H9 (cell line): ENCODE measurements around the gene OR2H1. TPM values are rescaled to one million over a fixed set of nuclear protein-coding genes. Genes with fewer than 3 reads are reported as not detected.

Source experiments
- DNase-seq: peaks from one replicate; pipeline ENCODE4 v3.0.0-alpha.2; 2017
- H2AFZ ChIP-seq: one replicate; pipeline ENCODE4 v1.6.1; 2013; ENCODE audit warnings: mild to moderate bottlenecking, low read length, control low read depth, moderate library complexity
- H2AK5ac ChIP-seq: 2 replicates; pipeline ENCODE4 v1.6.1; 2013; ENCODE audit warnings: low read length, control low read depth, mixed read lengths; ENCODE audit not compliant: insufficient read length
- H2BK120ac ChIP-seq: one replicate; pipeline ENCODE4 v1.6.1; 2013; ENCODE audit warnings: low read depth, mild to moderate bottlenecking, low read length, control low read depth, inconsistent platforms; ENCODE audit not compliant: poor library complexity, severe bottlenecking
- H2BK12ac ChIP-seq: 2 replicates; pipeline ENCODE4 v1.6.1; 2013; ENCODE audit warnings: low read length, control low read depth, mixed read lengths, low read depth; ENCODE audit not compliant: insufficient read length
- H2BK15ac ChIP-seq: 2 replicates; pipeline ENCODE4 v1.6.1; 2013; ENCODE audit warnings: low read depth, low read length, control low read depth
- H2BK20ac ChIP-seq: one replicate; pipeline ENCODE4 v1.6.1; 2013; ENCODE audit warnings: low read depth, mild to moderate bottlenecking, low read length, control low read depth, inconsistent platforms; ENCODE audit not compliant: poor library complexity, severe bottlenecking
- H2BK5ac ChIP-seq: 2 replicates; pipeline ENCODE4 v1.6.1; 2013; ENCODE audit warnings: low read length, control low read depth, mixed read lengths; ENCODE audit not compliant: insufficient read length
- H3K14ac ChIP-seq: 2 replicates; pipeline ENCODE4 v1.6.1; 2013; ENCODE audit warnings: low read length, control low read depth; ENCODE audit not compliant: insufficient read depth
- H3K18ac ChIP-seq: 2 replicates; pipeline ENCODE4 v1.6.1; 2013; ENCODE audit warnings: low read depth, mild to moderate bottlenecking, mixed read lengths, low read length, control low read depth; ENCODE audit not compliant: insufficient read length
- H3K23ac ChIP-seq: 2 replicates; pipeline ENCODE4 v1.6.1; 2013; ENCODE audit warnings: low read length, control low read depth, mixed read lengths, low read depth; ENCODE audit not compliant: insufficient read length
- H3K23me2 ChIP-seq: 2 replicates; pipeline ENCODE4 v1.6.1; 2013; ENCODE audit warnings: low read depth, mild to moderate bottlenecking, mixed read lengths, low read length, control low read depth; ENCODE audit not compliant: insufficient read length, poor library complexity, severe bottlenecking
- H3K27ac ChIP-seq: 2 replicates; pipeline ENCODE4 v1.5.1; 2013; ENCODE audit warnings: low read length, control low read depth, mixed read lengths, low read depth; ENCODE audit not compliant: insufficient read length
- H3K27me3 ChIP-seq: 2 replicates; pipeline ENCODE4 v1.6.1; 2013; ENCODE audit warnings: low read length, control low read depth, inconsistent platforms; ENCODE audit not compliant: insufficient read depth
- H3K4ac ChIP-seq: 2 replicates; pipeline ENCODE4 v1.6.1; 2013; ENCODE audit warnings: low read depth, mild to moderate bottlenecking, control low read depth, inconsistent platforms, low read length, moderate library complexity
- H3K4me1 ChIP-seq: 2 replicates; pipeline ENCODE4 v1.6.1; 2013; ENCODE audit warnings: low read length, control low read depth, inconsistent platforms; ENCODE audit not compliant: insufficient read depth
- H3K4me2 ChIP-seq: 2 replicates; pipeline ENCODE4 v1.6.1; 2013; ENCODE audit warnings: low read length, control low read depth, mixed read lengths; ENCODE audit not compliant: insufficient read length, insufficient read depth
- H3K56ac ChIP-seq: 2 replicates; pipeline ENCODE4 v1.6.1; 2013; ENCODE audit warnings: low read depth, mild to moderate bottlenecking, mixed read lengths, low read length, control low read depth; ENCODE audit not compliant: insufficient read length
- H3K79me1 ChIP-seq: 2 replicates; pipeline ENCODE4 v1.6.1; 2013; ENCODE audit warnings: low read depth, mild to moderate bottlenecking, moderate library complexity, low read length, control low read depth, inconsistent platforms; ENCODE audit not compliant: insufficient read depth, poor library complexity, severe bottlenecking
- H3K79me2 ChIP-seq: 2 replicates; pipeline ENCODE4 v1.6.1; 2013; ENCODE audit warnings: low read length, control low read depth, inconsistent platforms; ENCODE audit not compliant: insufficient read depth
- H3K9ac ChIP-seq: 2 replicates; pipeline ENCODE4 v1.6.1; 2013; ENCODE audit warnings: low read length, control low read depth, mixed read lengths; ENCODE audit not compliant: insufficient read length; ENCODE audit errors: extremely low read depth
- H3K9me3 ChIP-seq: one replicate; pipeline ENCODE4 v1.6.1; 2013; ENCODE audit warnings: low read depth, low read length, inconsistent platforms; ENCODE audit not compliant: control insufficient read depth
- H3T11ph ChIP-seq: one replicate; pipeline ENCODE4 v1.6.1; 2013; ENCODE audit warnings: mild to moderate bottlenecking, low read length, control low read depth, inconsistent platforms
- H4K20me1 ChIP-seq: one replicate; pipeline ENCODE4 v1.6.1; 2013; ENCODE audit not compliant: control insufficient read depth, insufficient read length, insufficient read depth
- H4K5ac ChIP-seq: 2 replicates; pipeline ENCODE4 v1.6.1; 2013; ENCODE audit warnings: low read depth, mild to moderate bottlenecking, mixed read lengths, low read length, control low read depth; ENCODE audit not compliant: insufficient read length
- H4K8ac ChIP-seq: replicated peaks from 2 replicates; pipeline ENCODE4 v1.6.1; 2013; ENCODE audit warnings: low read length, control low read depth, mixed read lengths, low read depth; ENCODE audit not compliant: insufficient read length
- H4K91ac ChIP-seq: 2 replicates; pipeline ENCODE4 v1.6.1; 2013; ENCODE audit warnings: low read depth, mild to moderate bottlenecking, moderate library complexity, mixed read lengths, low read length, control low read depth; ENCODE audit not compliant: insufficient read length
- H3K27ac Mint-ChIP-seq, 3 experiments: 2 replicates in 2 of 3; 3 replicates in 1 of 3; pipeline ENCODE4 v1.8.0; 2020 to 2021; ENCODE audit warnings: mixed read lengths in 3 of 3, mild to moderate bottlenecking in 1 of 3, moderate library complexity in 1 of 3
- H3K27me3 Mint-ChIP-seq: 2 replicates; pipeline ENCODE4 v1.8.0; 2021; ENCODE audit warnings: low read depth, mild to moderate bottlenecking, moderate library complexity, mixed read lengths
- H3K36me3 Mint-ChIP-seq, 3 experiments: 2 replicates in 2 of 3; 3 replicates in 1 of 3; pipeline ENCODE4 v1.8.0; 2020 to 2021; ENCODE audit warnings: low read depth in 3 of 3, mixed read lengths in 3 of 3; ENCODE audit not compliant: insufficient read depth in 1 of 3
- H3K4me1 Mint-ChIP-seq, 2 experiments: 2 replicates each; pipeline ENCODE4 v1.8.0; 2020; ENCODE audit warnings: mixed read lengths in 2 of 2
- H3K4me3 Mint-ChIP-seq, 2 experiments: 2 replicates in 1 of 2; 3 replicates in 1 of 2; pipeline ENCODE4 v1.8.0; 2020 to 2021; ENCODE audit warnings: mild to moderate bottlenecking in 2 of 2, mixed read lengths in 2 of 2, moderate library complexity in 1 of 2
- H3K9me3 Mint-ChIP-seq, 2 experiments: 2 replicates in 1 of 2; 3 replicates in 1 of 2; pipeline ENCODE4 v1.8.0; 2020; ENCODE audit warnings: mild to moderate bottlenecking in 2 of 2, mixed read lengths in 2 of 2, moderate library complexity in 1 of 2
- WGBS: extraction: QIAGEN DNeasy Blood & Tissue Kit; methylation state at CpG from one replicate; pipeline ENCODE4 v1.1.7; 2013; ENCODE audit warnings: missing lambda C conversion rate, low lambda C conversion rate, mixed read lengths; ENCODE audit not compliant: insufficient read length; ENCODE audit errors: extremely low coverage; 5-methylcytosine and 5-hydroxymethylcytosine counted together
- total RNA-seq: library from RNA; stranded (reverse); gene quantifications from 2 replicates; pipeline ENCODE4 v1.2.1, GENCODE V29; 2021
- TF ChIP-seq, protein P1 (sequence below): fragments of 200-600 bp; sonication (generic); conservative IDR thresholded peaks from 3 replicates; pipeline ENCODE4 v1.8.0; 2021; ENCODE audit warnings: antibody characterized with exemption, mild to moderate bottlenecking

Gene OR2H1
- total RNA-seq, 1 experiment from 2014 or later = not detected

DNA sequence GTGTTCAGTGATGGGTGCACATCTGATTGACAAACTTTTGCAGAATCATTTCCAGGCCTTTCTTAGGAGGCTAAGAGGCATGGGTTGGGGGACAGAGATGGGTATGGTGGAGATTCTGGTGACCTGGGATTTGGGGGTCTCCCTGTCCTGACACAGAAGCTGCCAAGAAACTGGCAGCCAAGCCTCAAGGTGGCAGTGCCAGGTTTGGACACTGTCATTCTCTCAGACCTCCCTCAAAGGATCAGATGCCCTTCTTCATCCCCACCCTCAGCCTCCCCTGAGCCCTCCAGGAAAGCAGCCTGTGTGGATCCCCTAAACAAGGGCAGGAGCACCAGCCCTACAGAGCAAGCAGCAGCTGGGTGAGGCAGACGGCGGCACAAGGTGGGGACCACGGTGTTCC, 48.9 kb downstream of the OR2H1 start:
- Histone ChIP-seq H3T11ph (no peak overlapping the region), H2AK5ac (no peak overlapping the region), H4K5ac (no peak overlapping the region), H3K79me1 (no peaks in the 10 kb centered on the region), H2BK12ac (no peak overlapping the region), H4K20me1 (no peaks in the 10 kb centered on the region), H2AFZ (no peak overlapping the region), H3K23ac (no peak overlapping the region), H2BK20ac (no peak overlapping the region), H2BK120ac (no peak overlapping the region), H3K4me2 (no peak overlapping the region), H3K14ac (no peak overlapping the region), H3K4ac (no peak overlapping the region), H4K91ac (no peak overlapping the region), H3K9me3 (no peaks in the 10 kb centered on the region), H3K4me1 (no peaks in the 10 kb centered on the region), H3K9ac (no peak overlapping the region), H2BK5ac (no peak overlapping the region), H3K18ac (no peak overlapping the region), H3K79me2 (no peaks in the 10 kb centered on the region), H2BK15ac (no peak overlapping the region), H3K23me2 (no peaks in the 10 kb centered on the region), H3K27ac (no peak overlapping the region), H3K56ac (no peak overlapping the region), H4K8ac (no peak overlapping the region), H3K27me3 (no peaks in the 10 kb centered on the region)
- peaks cover 4 to 10% of the 10 kb centered on the region in 2 experiments for H3K4me1 Mint-ChIP-seq
- H3K27me3 Mint-ChIP-seq = peaks cover 6% of the 10 kb centered on the region
- H3K9me3 Mint-ChIP-seq = no peaks in the 10 kb centered on the region; a peak in 1 of 5 replicates
- WGBS = no CpG with 5 or more reads among the region's 3 CpGs
- no peaks in the 10 kb centered on the region for H3K36me3 Mint-ChIP-seq
- no peak overlapping the region for H3K27ac Mint-ChIP-seq
- TF ChIP-seq, protein P1, sequence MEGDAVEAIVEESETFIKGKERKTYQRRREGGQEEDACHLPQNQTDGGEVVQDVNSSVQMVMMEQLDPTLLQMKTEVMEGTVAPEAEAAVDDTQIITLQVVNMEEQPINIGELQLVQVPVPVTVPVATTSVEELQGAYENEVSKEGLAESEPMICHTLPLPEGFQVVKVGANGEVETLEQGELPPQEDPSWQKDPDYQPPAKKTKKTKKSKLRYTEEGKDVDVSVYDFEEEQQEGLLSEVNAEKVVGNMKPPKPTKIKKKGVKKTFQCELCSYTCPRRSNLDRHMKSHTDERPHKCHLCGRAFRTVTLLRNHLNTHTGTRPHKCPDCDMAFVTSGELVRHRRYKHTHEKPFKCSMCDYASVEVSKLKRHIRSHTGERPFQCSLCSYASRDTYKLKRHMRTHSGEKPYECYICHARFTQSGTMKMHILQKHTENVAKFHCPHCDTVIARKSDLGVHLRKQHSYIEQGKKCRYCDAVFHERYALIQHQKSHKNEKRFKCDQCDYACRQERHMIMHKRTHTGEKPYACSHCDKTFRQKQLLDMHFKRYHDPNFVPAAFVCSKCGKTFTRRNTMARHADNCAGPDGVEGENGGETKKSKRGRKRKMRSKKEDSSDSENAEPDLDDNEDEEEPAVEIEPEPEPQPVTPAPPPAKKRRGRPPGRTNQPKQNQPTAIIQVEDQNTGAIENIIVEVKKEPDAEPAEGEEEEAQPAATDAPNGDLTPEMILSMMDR = no peak
- no peak for DNase-seq
- H3K4me3 Mint-ChIP-seq = no peak overlapping the region
